HepG2 (cell line): ENCODE data around the gene RAD17. TPM values are rescaled to one million over a fixed set of nuclear protein-coding genes. Genes with fewer than 3 reads are reported as not detected.

Experiments used
- ARID2 ChIP-seq: sonication (generic); formaldehyde crosslinking; IDR thresholded peaks from 2 replicates; pipeline ENCODE4 v1.8.1; 2022; ENCODE audit warnings: mild to moderate bottlenecking, missing genetic modification reagents, borderline replicate concordance
- ATAD3A ChIP-seq: sonication (generic); formaldehyde crosslinking; IDR thresholded peaks from 2 replicates; pipeline ENCODE4 v1.4.0; 2020; ENCODE audit warnings: missing genetic modification reagents
- CREB3 ChIP-seq: sonication (generic); formaldehyde crosslinking; IDR thresholded peaks from 2 replicates; pipeline ENCODE4 v1.5.0; 2020; ENCODE audit warnings: missing genetic modification reagents
- DMTF1 ChIP-seq: sonication (generic); formaldehyde crosslinking; IDR thresholded peaks from 2 replicates; pipeline ENCODE4 v1.4.0; 2020; ENCODE audit warnings: mild to moderate bottlenecking, missing genetic modification reagents
- DPF2 ChIP-seq: sonication (generic); formaldehyde crosslinking; IDR thresholded peaks from 2 replicates; pipeline ENCODE4 v1.4.0; 2020; ENCODE audit warnings: mild to moderate bottlenecking, low read depth, missing genetic modification reagents, borderline replicate concordance
- DRAP1 ChIP-seq: IDR thresholded peaks from 2 replicates; pipeline ENCODE4 v1.6.1; 2016; ENCODE audit warnings: missing genetic modification reagents, missing compliant biosample characterization
- GATAD2A ChIP-seq: IDR thresholded peaks from 2 replicates; pipeline ENCODE4 v1.6.1; 2016
- IRX3 ChIP-seq: sonication (generic); formaldehyde crosslinking; IDR thresholded peaks from 2 replicates; pipeline ENCODE4 v1.8.1; 2023; ENCODE audit warnings: mild to moderate bottlenecking, low read depth, missing genetic modification reagents, borderline replicate concordance
- KAT8 ChIP-seq: IDR thresholded peaks from 2 replicates; pipeline ENCODE4 v1.6.1; 2016; ENCODE audit warnings: missing genetic modification reagents, missing compliant biosample characterization
- KLF13 ChIP-seq: sonication (generic); formaldehyde crosslinking; IDR thresholded peaks from 2 replicates; pipeline ENCODE4 v1.4.0; 2020; ENCODE audit warnings: mild to moderate bottlenecking, missing genetic modification reagents
- MATR3 ChIP-seq: sonication (generic); formaldehyde crosslinking; IDR thresholded peaks from 2 replicates; pipeline ENCODE4 v1.4.0; 2020; ENCODE audit warnings: missing genetic modification reagents
- MED1 ChIP-seq: sonication (generic); formaldehyde crosslinking; IDR thresholded peaks from 2 replicates; pipeline ENCODE4 v1.4.0; 2020; ENCODE audit warnings: missing genetic modification reagents
- NFYB ChIP-seq: sonication (generic); formaldehyde crosslinking; IDR thresholded peaks from 2 replicates; pipeline ENCODE4 v1.4.0; 2020; ENCODE audit warnings: missing genetic modification reagents
- SMAD1 ChIP-seq: sonication (generic); formaldehyde crosslinking; IDR thresholded peaks from 2 replicates; pipeline ENCODE4 v1.4.0; 2020; ENCODE audit warnings: missing genetic modification reagents, low read depth, mild to moderate bottlenecking, borderline replicate concordance
- SMAD9 ChIP-seq: sonication (generic); formaldehyde crosslinking; IDR thresholded peaks from 2 replicates; pipeline ENCODE4 v1.5.1; 2020; ENCODE audit warnings: mild to moderate bottlenecking, missing genetic modification reagents
- TBX2 ChIP-seq: sonication (generic); formaldehyde crosslinking; IDR thresholded peaks from 2 replicates; pipeline ENCODE4 v1.5.0; 2020; ENCODE audit warnings: missing genetic modification reagents, mild to moderate bottlenecking, borderline replicate concordance
- ZNF276 ChIP-seq: sonication (generic); formaldehyde crosslinking; IDR thresholded peaks from 2 replicates; pipeline ENCODE4 v1.4.0; 2020; ENCODE audit warnings: mild to moderate bottlenecking, low read depth, missing genetic modification reagents
- ZNF326 ChIP-seq: sonication (generic); formaldehyde crosslinking; IDR thresholded peaks from 2 replicates; pipeline ENCODE4 v1.4.0; 2020; ENCODE audit warnings: missing genetic modification reagents, borderline replicate concordance
- ZNF33A ChIP-seq: sonication (generic); formaldehyde crosslinking; IDR thresholded peaks from 2 replicates; pipeline ENCODE4 v1.5.1; 2020; ENCODE audit warnings: missing genetic modification reagents, mild to moderate bottlenecking, moderate library complexity, borderline replicate concordance
- ZNF460 ChIP-seq: sonication (generic); formaldehyde crosslinking; IDR thresholded peaks from 2 replicates; pipeline ENCODE4 v1.5.1; 2020; ENCODE audit warnings: missing genetic modification reagents, mild to moderate bottlenecking, borderline replicate concordance
- ZNF615 ChIP-seq: sonication (generic); formaldehyde crosslinking; IDR thresholded peaks from 2 replicates; pipeline ENCODE4 v1.5.0; 2020; ENCODE audit warnings: mild to moderate bottlenecking, missing genetic modification reagents, borderline replicate concordance
- ZNF772 ChIP-seq: sonication (generic); formaldehyde crosslinking; IDR thresholded peaks from 2 replicates; pipeline ENCODE4 v1.5.0; 2020; ENCODE audit warnings: mild to moderate bottlenecking, missing genetic modification reagents
- ZNF776 ChIP-seq: sonication (generic); formaldehyde crosslinking; IDR thresholded peaks from 2 replicates; pipeline ENCODE4 v1.4.0; 2020; ENCODE audit warnings: mild to moderate bottlenecking, missing genetic modification reagents
- ZNF784 ChIP-seq: sonication (generic); formaldehyde crosslinking; IDR thresholded peaks from 2 replicates; pipeline ENCODE4 v1.5.1; 2020; ENCODE audit warnings: missing genetic modification reagents, mild to moderate bottlenecking, borderline replicate concordance
- ZSCAN25 ChIP-seq: sonication (generic); formaldehyde crosslinking; IDR thresholded peaks from 2 replicates; pipeline ENCODE4 v1.8.0; 2022; ENCODE audit warnings: mild to moderate bottlenecking, missing genetic modification reagents
- ZSCAN31 ChIP-seq: sonication (generic); formaldehyde crosslinking; IDR thresholded peaks from 2 replicates; pipeline ENCODE4 v1.5.0; 2020; ENCODE audit warnings: low read depth, mild to moderate bottlenecking, missing genetic modification reagents
- polyA plus RNA-seq, 8 experiments: library from polyadenylated mRNA; depleted of rRNA in 3 of 8; stranded (reverse) in 7 of 8; unstranded in 1 of 8; fragments of >200 nt; fragmentation: Illumina TruSeq in 4 of 8; extraction: Trizol in 4 of 8; gene quantifications; 2 replicates each; pipeline versions ENCODE4 v1.2.1 to v1.2.3, GENCODE V29; 2011 to 2016; ENCODE audit warnings: low read depth in 4 of 8, missing spikeins in 1 of 8, mixed read lengths in 1 of 8; ENCODE audit not compliant: insufficient read depth in 1 of 8
- total RNA-seq, 5 experiments: library from RNA; depleted of rRNA; stranded (reverse); fragments of >200 nt; fragmentation: Illumina TruSeq; extraction: Trizol; gene quantifications; 2 replicates each; pipeline ENCODE4 v1.2.3, GENCODE V29; 2016; ENCODE audit warnings: low read depth in 1 of 5

The RAD17 gene
- total and polyA plus RNA-seq, 2 of the 13 experiments (the other 11 are each of a cell fraction or from before 2014, with no cell fraction given) = 24.0 to 25.9 TPM

- TF ChIP-seq DPF2 (CRISPR knock-in tag) = no peak
- no peak for TF ChIP-seq IRX3 (CRISPR knock-in tag)
- TF ChIP-seq NFYB (CRISPR knock-in tag) = no peak
- no peak for TF ChIP-seq ZNF33A (CRISPR knock-in tag)
- TF ChIP-seq ZSCAN31 (CRISPR knock-in tag) = no peak
- no peak for TF ChIP-seq ATAD3A (CRISPR knock-in tag)
- no peak for TF ChIP-seq KLF13 (CRISPR knock-in tag)
- TF ChIP-seq SMAD1 (CRISPR knock-in tag) = 0 out of 2 replicates have a peak, but pooled peaks have one; percentile 52
- TF ChIP-seq ZNF460 (CRISPR knock-in tag) = no peak
- TF ChIP-seq ZNF326 (CRISPR knock-in tag) = no peak
- peak; percentile 41; the same call in 1 of the 2 replicates for TF ChIP-seq KAT8
- TF ChIP-seq MATR3 (CRISPR knock-in tag) = no peak
- TF ChIP-seq GATAD2A (CRISPR knock-in tag) = peak; percentile 33; the same call in 1 of the 2 replicates
- no peak for TF ChIP-seq DRAP1
- TF ChIP-seq ZNF772 (CRISPR knock-in tag) = no peak
- TF ChIP-seq SMAD9 = no peak
- TF ChIP-seq MED1 (CRISPR knock-in tag) = 0 out of 2 replicates have a peak, but pooled peaks have one; percentile 38
- TF ChIP-seq TBX2 (CRISPR knock-in tag) = no peak
- TF ChIP-seq ZNF776 = no peak
- TF ChIP-seq ZNF276 (CRISPR knock-in tag) = no peak
- TF ChIP-seq ZNF784 (CRISPR knock-in tag) = no peak
- TF ChIP-seq CREB3 = no peak
- no peak for TF ChIP-seq DMTF1 (CRISPR knock-in tag)
- no peak for TF ChIP-seq ZSCAN25 (CRISPR knock-in tag)
- TF ChIP-seq ARID2 = no peak
- TF ChIP-seq ZNF615 = no peak
Measured at GRCh38 chr5:69334793-69335268, 34.8 kb upstream of the RAD17 start (continued).
